ENCODE data around the gene RNF212.

- TF ChIP-seq CTCF (IDR thresholded peaks at IDR 0.05) (no peak), POLR2AphosphoS5 (IDR thresholded peaks at IDR 0.05) (no peak), POLR2A (IDR thresholded peaks at IDR 0.05) (no peak)
Observed at GRCh38 chr4:1080432-1080831, 32.9 kb downstream of the RNF212 start.
